HK-2 (cell line): ENCODE measurements around the gene FARSA.
"Not testable (repeated sequence)": the region's sequence is repeated elsewhere in the genome, so short reads cannot be mapped to it uniquely, and the experiment has no call there.

Source experiments
- DNase-seq: peaks from one replicate; pipeline ENCODE4 v3.0.0-alpha.2; 2018; ENCODE audit not compliant: unreplicated experiment

FARSA gene

DNA sequence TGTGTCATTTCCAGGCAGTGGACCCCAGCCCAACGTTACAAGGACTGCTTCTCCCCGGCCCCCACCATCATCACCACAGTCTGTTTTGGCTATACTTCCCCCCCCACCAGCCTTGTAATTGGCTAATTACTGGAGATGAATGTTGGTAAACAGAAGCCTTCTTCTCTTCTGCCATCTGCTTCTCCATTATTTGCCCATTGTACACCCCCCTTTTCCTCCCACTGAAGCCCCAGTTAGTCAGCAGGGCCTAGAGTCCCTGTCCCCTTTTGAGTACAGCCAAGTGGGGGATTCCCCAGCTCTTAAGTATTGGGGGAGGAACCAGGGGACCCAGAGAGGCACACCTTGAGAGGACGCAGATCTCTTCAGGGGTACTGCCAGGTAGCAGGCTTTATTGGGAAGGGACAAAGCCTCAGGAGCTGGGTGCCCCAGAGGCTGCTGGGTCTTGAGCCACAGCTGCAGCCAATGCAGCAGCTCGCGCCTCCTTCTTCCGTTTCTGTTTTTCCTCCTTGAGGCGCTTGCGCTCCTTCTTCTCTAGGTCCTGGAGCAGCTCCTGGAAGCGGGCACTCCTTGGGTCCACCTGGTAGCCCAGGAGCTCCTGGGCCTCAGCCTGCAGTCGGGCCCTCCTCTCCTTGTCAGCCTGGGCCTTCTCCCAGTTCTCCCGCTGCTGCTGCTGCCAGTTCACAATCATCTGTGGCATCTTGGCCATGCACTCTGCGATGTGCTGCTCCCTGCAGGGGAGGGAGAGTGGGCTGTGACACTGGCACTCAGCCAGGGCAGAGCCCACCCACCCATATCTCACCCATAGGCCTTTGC lies 20.5 kb upstream of the FARSA start:
- no peak for DNase-seq

GRCh38 chr19:12953138-12953798 lies 19.8 kb upstream of the FARSA start:
- DNase-seq = no peak

DNA sequence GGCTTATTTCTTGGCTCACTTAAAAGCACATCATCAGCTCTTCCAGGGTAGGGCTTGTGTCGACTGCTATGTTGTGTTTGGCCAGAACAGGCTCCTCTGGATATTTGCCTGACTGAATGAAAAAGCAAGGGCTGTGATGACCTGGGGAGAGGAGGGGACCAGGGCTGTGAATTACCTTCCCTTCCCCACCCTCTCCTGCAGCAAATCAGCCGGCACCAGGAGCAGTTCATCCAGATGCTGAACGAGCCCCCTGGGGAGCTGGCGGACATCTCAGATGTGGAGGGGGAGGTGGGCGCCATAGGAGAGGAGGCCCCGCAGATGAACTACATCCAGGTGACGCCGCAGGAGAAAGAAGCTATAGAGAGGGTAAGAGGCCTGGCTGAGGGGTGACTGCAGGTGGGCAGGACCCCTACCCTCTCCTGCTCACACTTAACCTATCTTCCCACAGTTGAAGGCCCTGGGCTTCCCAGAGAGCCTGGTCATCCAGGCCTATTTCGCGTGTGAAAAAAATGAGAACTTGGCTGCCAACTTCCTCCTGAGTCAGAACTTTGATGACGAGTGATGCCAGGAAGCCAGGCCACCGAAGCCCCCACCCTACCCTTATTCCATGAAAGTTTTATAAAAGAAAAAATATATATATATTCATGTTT lies 19.1 kb upstream of the FARSA start:
- no peak for DNase-seq

DNA sequence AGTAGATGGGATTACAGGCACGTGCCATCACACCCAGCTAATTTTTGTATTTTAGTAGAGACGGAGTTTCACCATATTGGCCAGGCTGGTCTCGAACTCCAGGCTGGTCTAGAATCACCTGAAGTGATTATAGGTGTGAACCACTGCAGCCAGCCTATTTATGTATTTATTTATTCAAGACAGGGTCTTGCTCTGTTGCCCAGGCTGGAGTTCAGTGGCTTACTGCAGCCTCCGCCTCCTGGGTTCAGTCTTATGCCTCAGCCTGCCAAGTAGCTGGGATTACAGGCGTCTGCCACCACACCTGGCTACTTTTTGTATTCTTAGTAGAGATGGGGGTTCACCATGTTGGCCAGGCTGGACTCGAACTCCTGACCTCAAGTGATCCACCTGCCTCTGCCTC lies 18.5 kb upstream of the FARSA start:
- not testable (repeated sequence) for DNase-seq

- DNase-seq = no peak
Measured at GRCh38 chr19:12949363-12950283, 16.1 kb upstream of the FARSA start.

DNA sequence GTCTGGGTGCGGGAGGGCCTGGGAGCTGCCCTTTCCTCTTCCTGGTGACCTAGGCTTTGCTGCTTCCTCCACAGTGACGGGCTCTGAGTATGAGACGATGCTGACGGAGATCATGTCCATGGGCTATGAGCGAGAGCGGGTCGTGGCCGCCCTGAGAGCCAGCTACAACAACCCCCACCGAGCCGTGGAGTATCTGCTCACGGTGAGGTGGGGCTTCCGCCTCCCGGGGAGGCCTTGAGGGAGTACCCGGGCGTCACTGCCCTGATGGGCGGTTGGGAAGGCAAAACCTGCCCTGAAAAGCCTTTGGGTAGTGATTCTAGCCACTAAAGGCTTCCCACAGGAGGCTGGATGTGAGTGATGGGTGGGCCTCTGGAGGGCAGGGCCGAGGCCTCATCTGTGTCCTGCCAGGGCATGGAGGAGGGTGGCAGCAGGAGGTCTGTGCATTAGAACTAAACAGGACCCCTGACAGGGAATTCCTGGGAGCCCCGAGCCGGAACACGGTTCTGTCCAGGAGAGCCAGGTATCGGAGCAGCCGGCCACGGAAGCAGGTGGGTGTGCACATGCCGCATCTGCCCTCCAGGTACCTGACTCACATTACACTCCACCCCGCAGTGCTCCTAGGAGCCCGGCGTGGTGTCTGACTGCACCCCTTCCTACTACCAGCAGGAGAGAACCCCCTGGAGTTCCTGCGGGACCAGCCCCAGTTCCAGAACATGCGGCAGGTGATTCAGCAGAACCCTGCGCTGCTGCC lies 15.3 kb upstream of the FARSA start:
- DNase-seq = no peak

GRCh38 chr19:12947702-12948611 lies 14.4 kb upstream of the FARSA start:
- no peak for DNase-seq

GRCh38 chr19:12946731-12947496 lies 13.4 kb upstream of the FARSA start:
- DNase-seq = no peak

- peak; percentile 82 for DNase-seq
Measured at GRCh38 chr19:12946092-12946721, 12.7 kb upstream of the FARSA start.

- peak; percentile 97 for DNase-seq
Measured at GRCh38 chr19:12945479-12946091, 12.1 kb upstream of the FARSA start, which contains the start of gene RAD23A. RAD23A (plus strand) TSS chr19:12945862; CDS start chr19:12945949, 87 bp downstream.

- DNase-seq = no peak
Measured at GRCh38 chr19:12944104-12944674, 10.7 kb upstream of the FARSA start.

DNA sequence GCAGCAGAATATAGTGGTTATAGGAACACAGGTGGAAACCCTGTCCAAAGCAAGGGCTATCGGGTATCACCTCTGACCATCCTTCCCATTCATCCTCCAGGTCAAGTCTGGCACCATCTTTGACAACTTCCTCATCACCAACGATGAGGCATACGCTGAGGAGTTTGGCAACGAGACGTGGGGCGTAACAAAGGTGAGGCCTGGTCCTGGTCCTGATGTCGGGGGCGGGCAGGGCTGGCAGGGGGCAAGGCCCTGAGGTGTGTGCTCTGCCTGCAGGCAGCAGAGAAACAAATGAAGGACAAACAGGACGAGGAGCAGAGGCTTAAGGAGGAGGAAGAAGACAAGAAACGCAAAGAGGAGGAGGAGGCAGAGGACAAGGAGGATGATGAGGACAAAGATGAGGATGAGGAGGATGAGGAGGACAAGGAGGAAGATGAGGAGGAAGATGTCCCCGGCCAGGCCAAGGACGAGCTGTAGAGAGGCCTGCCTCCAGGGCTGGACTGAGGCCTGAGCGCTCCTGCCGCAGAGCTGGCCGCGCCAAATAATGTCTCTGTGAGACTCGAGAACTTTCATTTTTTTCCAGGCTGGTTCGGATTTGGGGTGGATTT lies 10.0 kb upstream of the FARSA start:
- DNase-seq = no peak

DNA sequence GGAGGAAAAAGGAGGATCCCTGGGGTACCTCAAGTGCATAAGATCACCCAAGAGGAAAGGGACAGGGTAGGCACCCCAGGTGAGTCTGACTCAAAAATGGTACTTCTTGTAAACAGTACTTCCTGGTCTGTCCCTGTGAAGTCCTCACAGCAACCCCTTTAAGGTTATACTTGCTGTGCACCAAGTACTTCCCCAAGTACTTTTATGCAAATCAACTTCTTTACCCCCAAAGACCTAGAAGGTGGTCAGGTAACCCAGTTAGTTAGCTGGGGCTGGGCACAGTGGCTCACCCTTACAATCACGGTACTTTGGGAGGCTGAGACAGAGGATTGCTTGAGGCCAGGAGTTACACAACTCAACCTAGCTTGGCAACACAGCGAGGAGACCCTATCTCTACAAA lies 7.4 kb upstream of the FARSA start:
- DNase-seq = no peak

- DNase-seq = no peak
Measured at GRCh38 chr19:12939975-12940423, 6.5 kb upstream of the FARSA start.

GRCh38 chr19:12938779-12939601 lies 5.5 kb upstream of the FARSA start:
- DNase-seq = no peak
